Activated CD8-positive, alpha-beta memory T cell treated with anti-CD3 and anti-CD28 coated beads for 4 hours (primary cell): Measurements from ENCODE around the gene ST3GAL5.

ENCODE experiments used
- DNase-seq, 2 donors: peaks; one replicate each; pipeline ENCODE4 v3.0.0-alpha.2; 2020; ENCODE audit warnings: low read depth in 2 of 2

Gene ST3GAL5

GRCh38 chr2:85790032-85790431 lies 98.8 kb downstream of the ST3GAL5 start:
- no peak for DNase-seq

GRCh38 chr2:85789271-85789670 lies 99.5 kb downstream of the ST3GAL5 start:
- DNase-seq, result no peak

- DNase-seq, result no peak
Observed at GRCh38 chr2:85788603-85789002, 100.2 kb downstream of the ST3GAL5 start.

DNA sequence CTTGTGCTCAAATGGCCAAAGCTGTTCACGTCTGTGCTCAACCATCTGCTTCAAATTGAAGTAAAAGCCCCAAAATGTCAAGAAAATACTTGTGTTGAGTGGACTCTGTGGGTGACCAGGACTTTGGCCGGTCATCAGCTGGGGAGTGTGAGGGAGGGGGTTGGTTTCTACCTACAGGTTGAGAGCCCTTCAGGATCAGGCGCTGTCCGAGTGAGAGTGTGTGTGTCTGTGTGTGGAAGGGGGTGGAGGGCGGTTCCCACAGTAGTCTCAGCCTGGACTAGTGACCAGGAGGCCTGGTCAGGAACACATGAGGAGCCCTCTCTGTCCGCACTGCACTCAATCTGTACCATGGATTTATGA lies 100.8 kb downstream of the ST3GAL5 start:
- no peak for DNase-seq

DNA sequence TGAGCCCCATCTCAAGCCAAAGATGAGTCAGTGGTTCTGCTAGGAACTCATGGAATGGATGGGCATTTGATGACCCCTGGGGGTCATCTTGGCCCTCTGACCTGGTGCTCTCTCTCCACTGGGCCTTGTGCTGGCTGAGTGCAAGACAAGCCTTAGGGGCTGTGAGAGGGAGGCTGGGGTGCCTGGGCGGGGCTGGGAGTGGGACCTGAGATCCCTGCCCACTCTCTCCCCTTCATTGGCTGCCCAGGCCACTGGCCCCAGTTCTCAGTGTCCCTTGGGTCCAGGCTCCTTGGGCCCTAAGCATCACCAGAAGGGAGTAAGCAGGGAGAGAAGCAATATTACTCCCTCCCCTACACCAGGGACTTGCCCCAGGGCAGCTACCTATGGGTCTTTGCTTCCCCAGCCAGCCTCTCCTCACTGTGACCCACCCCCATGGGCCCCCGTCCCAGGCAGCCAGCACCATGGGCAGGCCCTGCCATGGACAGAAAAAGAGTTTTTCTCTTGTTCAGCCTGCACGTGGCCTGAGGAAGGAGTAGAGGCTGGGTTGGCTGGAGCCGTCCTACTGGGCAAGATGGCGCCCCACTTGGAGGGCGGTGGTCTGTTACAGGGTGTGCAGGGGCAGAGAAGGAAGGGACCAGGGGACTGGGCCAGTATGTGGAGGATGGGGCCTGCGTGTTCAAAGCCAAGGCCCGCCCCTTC lies 101.4 kb downstream of the ST3GAL5 start:
- DNase-seq, result no peak
